HepG2 (cell line): ENCODE results near the gene SNPH. TPM values are rescaled to one million over a fixed set of nuclear protein-coding genes. Genes with fewer than 3 reads are reported as not detected.

Experiments used
- ARNTL ChIP-seq: sonication (generic); formaldehyde crosslinking; IDR thresholded peaks from 2 replicates; pipeline ENCODE4 v1.4.0; 2020; ENCODE audit warnings: mild to moderate bottlenecking, missing genetic modification reagents
- CBX2 ChIP-seq, 2 experiments: fragments of 200-600 bp in 1 of 2; sonication (generic); formaldehyde crosslinking in 1 of 2; IDR thresholded peaks; 2 replicates each; pipeline versions ENCODE4 v1.7.0 to v1.8.1; 2018 to 2022; ENCODE audit warnings: low read depth in 2 of 2, low read length in 1 of 2, mild to moderate bottlenecking in 1 of 2, missing genetic modification reagents in 1 of 2
- CEBPG ChIP-seq: IDR thresholded peaks from 2 replicates; pipeline ENCODE4 v1.6.1; 2016
- MEIS2 ChIP-seq: sonication (generic); formaldehyde crosslinking; IDR thresholded peaks from 2 replicates; pipeline ENCODE4 v1.9.0; 2021; ENCODE audit warnings: mild to moderate bottlenecking, missing genetic modification reagents
- POLR2AphosphoS5 ChIP-seq: IDR thresholded peaks from 2 replicates; pipeline ENCODE4 v1.6.1; 2012; ENCODE audit warnings: low read depth, low read length
- ZBTB26 ChIP-seq: IDR thresholded peaks from 2 replicates; pipeline ENCODE4 v1.6.1; 2016; ENCODE audit warnings: missing compliant biosample characterization, missing genetic modification reagents, borderline replicate concordance
- ZFY ChIP-seq: sonication (generic); formaldehyde crosslinking; IDR thresholded peaks from 2 replicates; pipeline ENCODE4 v1.4.0; 2020; ENCODE audit warnings: missing genetic modification reagents
- ZHX1 ChIP-seq: sonication (generic); formaldehyde crosslinking; IDR thresholded peaks from 2 replicates; pipeline ENCODE4 v1.8.1; 2022; ENCODE audit warnings: low read depth, mild to moderate bottlenecking, missing genetic modification reagents
- ZKSCAN8 ChIP-seq: IDR thresholded peaks from 2 replicates; pipeline ENCODE4 v1.6.1; 2016; ENCODE audit warnings: borderline replicate concordance, missing genetic modification reagents, missing compliant biosample characterization
- ZNF205 ChIP-seq: IDR thresholded peaks from 2 replicates; pipeline ENCODE4 v1.6.1; 2018; ENCODE audit warnings: missing biosample characterization, missing genetic modification reagents
- ZNF224 ChIP-seq: sonication (generic); formaldehyde crosslinking; IDR thresholded peaks from 2 replicates; pipeline ENCODE4 v1.5.0; 2020; ENCODE audit warnings: mild to moderate bottlenecking, missing genetic modification reagents
- ZNF253 ChIP-seq: sonication (generic); formaldehyde crosslinking; IDR thresholded peaks from 2 replicates; pipeline ENCODE4 v1.8.0; 2022; ENCODE audit warnings: mild to moderate bottlenecking, missing genetic modification reagents, borderline replicate concordance
- ZNF318 ChIP-seq: sonication (generic); formaldehyde crosslinking; IDR thresholded peaks from 2 replicates; pipeline ENCODE4 v1.4.0; 2020; ENCODE audit warnings: mild to moderate bottlenecking, missing genetic modification reagents
- ZNF333 ChIP-seq: sonication (generic); formaldehyde crosslinking; IDR thresholded peaks from 2 replicates; pipeline ENCODE4 v1.4.0; 2020; ENCODE audit warnings: mild to moderate bottlenecking, missing genetic modification reagents, borderline replicate concordance
- ZNF589 ChIP-seq: sonication (generic); formaldehyde crosslinking; conservative IDR thresholded peaks from 2 replicates; pipeline ENCODE4 v1.8.0; 2022; ENCODE audit warnings: mild to moderate bottlenecking, moderate library complexity, missing genetic modification reagents
- ZNF672 ChIP-seq: sonication (generic); formaldehyde crosslinking; IDR thresholded peaks from 2 replicates; pipeline ENCODE4 v1.8.1; 2022; ENCODE audit warnings: missing genetic modification reagents
- polyA plus RNA-seq, 8 experiments: library from polyadenylated mRNA; depleted of rRNA in 3 of 8; stranded (reverse) in 7 of 8; unstranded in 1 of 8; fragments of >200 nt; fragmentation: Illumina TruSeq in 4 of 8; extraction: Trizol in 4 of 8; gene quantifications; 2 replicates each; pipeline versions ENCODE4 v1.2.1 to v1.2.3, GENCODE V29; 2011 to 2016; ENCODE audit warnings: low read depth in 4 of 8, missing spikeins in 1 of 8, mixed read lengths in 1 of 8; ENCODE audit not compliant: insufficient read depth in 1 of 8
- total RNA-seq, 5 experiments: library from RNA; depleted of rRNA; stranded (reverse); fragments of >200 nt; fragmentation: Illumina TruSeq; extraction: Trizol; gene quantifications; 2 replicates each; pipeline ENCODE4 v1.2.3, GENCODE V29; 2016; ENCODE audit warnings: low read depth in 1 of 5

Gene SNPH
- total and polyA plus RNA-seq, 2 of the 13 experiments (the other 11 are each of a cell fraction or from before 2014, with no cell fraction given) = 0.09 TPM; not detected in 1

GRCh38 chr20:1325173-1326030 lies 59.3 kb downstream of the SNPH start (continued):
- no peak for TF ChIP-seq ZNF318
- no peak; the same call in none of the 2 replicates for TF ChIP-seq CEBPG (CRISPR knock-in tag)
- no peak for TF ChIP-seq CBX2 (IDR thresholded peaks at IDR 0.05; ENCODE audit: low read depth, low read length)
- TF ChIP-seq CBX2 (CRISPR knock-in tag; IDR thresholded peaks at IDR 0.05; ENCODE audit: low read depth) = no peak
- peak; percentile 71; the same call in 1 of the 2 replicates for TF ChIP-seq ZBTB26 (CRISPR knock-in tag)
- no peak; the same call in none of the 2 replicates for TF ChIP-seq ZKSCAN8
- peak; percentile 95; the same call in 1 of the 2 replicates for TF ChIP-seq ZNF224 (CRISPR knock-in tag)
- no peak for TF ChIP-seq ZNF672 (CRISPR knock-in tag)
- peak; percentile 76; the same call in 1 of the 2 replicates for TF ChIP-seq ZHX1 (CRISPR knock-in tag)
- TF ChIP-seq ZNF589 = peak; percentile 65; the same call in 1 of the 2 replicates
- TF ChIP-seq ZNF333 = 0 out of 2 replicates have a peak, but pooled peaks have one; percentile 52
- peak; percentile 87 for TF ChIP-seq ZNF205 (CRISPR knock-in tag)
- 0 out of 2 replicates have a peak, but pooled peaks have one; percentile 36 for TF ChIP-seq ARNTL
- peak; percentile 95 for TF ChIP-seq ZFY (CRISPR knock-in tag)
- TF ChIP-seq POLR2AphosphoS5 = peak; percentile 96
- TF ChIP-seq MEIS2 (CRISPR knock-in tag) = peak; percentile 89
- TF ChIP-seq ZNF253 (CRISPR knock-in tag) = no peak
